CD1c-positive myeloid dendritic cell (primary cell): ENCODE data around the gene SCGB3A1.

ENCODE experiments used
- DNase-seq: peaks from one replicate; pipeline ENCODE4 v3.0.0-alpha.2; 2016; ENCODE audit errors: extremely low spot score

Gene SCGB3A1

GRCh38 chr5:180604271-180604670 is 13.0 kb upstream of the SCGB3A1 start:
- DNase-seq = no peak

- no peak for DNase-seq
Observed at GRCh38 chr5:180603076-180603594, 11.8 kb upstream of the SCGB3A1 start.

- DNase-seq = no peak
Observed at GRCh38 chr5:180602481-180603075, 11.3 kb upstream of the SCGB3A1 start.

- DNase-seq = no peak
Observed at GRCh38 chr5:180601591-180602480, 10.5 kb upstream of the SCGB3A1 start.

- no peak for DNase-seq
Observed at GRCh38 chr5:180600554-180601041, 9.3 kb upstream of the SCGB3A1 start.

GRCh38 chr5:180599981-180600553 is 8.8 kb upstream of the SCGB3A1 start:
- DNase-seq = no peak

GRCh38 chr5:180599590-180599914 is 8.3 kb upstream of the SCGB3A1 start:
- DNase-seq = no peak

GRCh38 chr5:180598797-180599589 is 7.7 kb upstream of the SCGB3A1 start:
- DNase-seq = no peak

GRCh38 chr5:180598316-180598701 is 7.0 kb upstream of the SCGB3A1 start:
- no peak for DNase-seq

GRCh38 chr5:180596668-180597231 is 5.5 kb upstream of the SCGB3A1 start:
- no peak for DNase-seq

- DNase-seq = no peak
Observed at GRCh38 chr5:180596115-180596667, 4.9 kb upstream of the SCGB3A1 start.

GRCh38 chr5:180595381-180596114 is 4.2 kb upstream of the SCGB3A1 start:
- no peak for DNase-seq

GRCh38 chr5:180595046-180595379 is 3.7 kb upstream of the SCGB3A1 start:
- DNase-seq = no peak

- DNase-seq = no peak
Observed at GRCh38 chr5:180594311-180595045, 3.2 kb upstream of the SCGB3A1 start.

- no peak for DNase-seq
Observed at GRCh38 chr5:180593446-180594206, 2.3 kb upstream of the SCGB3A1 start.

GRCh38 chr5:180592176-180592575 is 877 bp upstream of the SCGB3A1 start:
- DNase-seq = no peak

- no peak for DNase-seq
Observed at GRCh38 chr5:180590543-180591310, 572 bp downstream of the SCGB3A1 start.

GRCh38 chr5:180589771-180590542 is 1.3 kb downstream of the SCGB3A1 start:
- no peak for DNase-seq
